T follicular helper cell (primary cell): Measurements from ENCODE around the gene PTH1R.

Source experiments
- DNase-seq: peaks from one replicate; pipeline ENCODE4 v3.0.0-alpha.2; 2020; ENCODE audit warnings: low read depth

The PTH1R gene

GRCh38 chr3:46930166-46930944, 52.8 kb downstream of the PTH1R start:
- DNase-seq, result no peak

DNA sequence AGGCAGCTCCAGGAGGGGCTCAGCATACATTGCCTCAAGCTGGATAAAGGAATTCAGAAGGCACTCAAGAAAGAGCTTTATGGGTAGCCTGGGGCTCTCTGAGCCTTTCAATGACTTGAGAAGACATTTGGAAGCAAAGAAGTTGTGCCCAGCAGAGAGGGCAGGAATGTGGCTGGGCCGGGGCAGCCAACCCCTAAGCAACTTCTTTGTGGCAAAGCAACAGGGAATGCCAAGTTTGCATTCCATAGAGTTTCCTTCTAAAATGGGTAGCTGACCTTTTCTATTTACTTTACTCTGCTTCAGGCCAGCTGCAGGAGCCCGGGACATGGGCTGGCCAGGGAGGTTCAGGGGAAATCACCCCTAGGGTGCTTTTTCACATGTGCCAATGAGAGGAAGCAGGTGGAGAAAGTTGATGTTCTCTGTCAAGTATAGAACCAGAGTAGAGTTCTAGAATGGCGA, 53.5 kb downstream of the PTH1R start:
- DNase-seq, result no peak

DNA sequence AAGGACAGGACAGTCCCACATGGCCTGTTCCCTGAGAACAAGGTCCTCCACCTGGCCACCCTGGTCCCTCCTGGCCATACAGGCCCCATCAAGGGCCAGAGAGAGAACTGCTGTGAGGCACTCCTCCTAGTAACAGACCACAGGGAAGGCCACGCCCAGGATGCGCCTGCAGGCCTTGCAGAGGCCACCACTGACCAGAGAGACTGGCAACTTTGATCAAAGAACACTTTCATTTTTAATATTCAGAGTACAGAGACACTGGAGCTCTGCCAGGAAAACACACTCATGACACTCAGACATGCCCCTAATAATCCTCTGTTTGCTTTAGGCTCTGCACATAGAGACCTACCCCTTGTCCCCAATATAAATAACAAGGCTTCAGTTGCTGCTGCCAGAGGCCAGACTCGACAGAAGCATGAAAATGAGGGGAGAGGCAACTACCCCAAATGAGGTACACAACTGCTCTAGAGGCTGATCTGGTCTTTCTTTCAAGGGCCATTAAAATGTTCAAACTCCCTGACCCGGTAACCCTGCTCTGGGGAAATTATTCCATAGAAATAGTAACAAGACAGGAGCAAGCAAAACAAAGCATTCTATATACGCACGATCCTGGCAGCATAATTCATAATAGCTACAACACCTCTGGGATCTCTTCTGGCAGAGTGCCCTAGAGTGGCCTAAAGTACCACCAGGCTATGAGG, 54.3 kb downstream of the PTH1R start:
- DNase-seq, result no peak

GRCh38 chr3:46932455-46933225, 55.1 kb downstream of the PTH1R start:
- no peak for DNase-seq

GRCh38 chr3:46933261-46933660, 55.7 kb downstream of the PTH1R start:
- no peak for DNase-seq

GRCh38 chr3:46934072-46934471, 56.6 kb downstream of the PTH1R start:
- no peak for DNase-seq

GRCh38 chr3:46934498-46935167, 57.1 kb downstream of the PTH1R start:
- no peak for DNase-seq

- DNase-seq, result no peak
Observed at GRCh38 chr3:46935168-46935858, 57.8 kb downstream of the PTH1R start.

- DNase-seq, result no peak
Observed at GRCh38 chr3:46935989-46936558, 58.6 kb downstream of the PTH1R start.

DNA sequence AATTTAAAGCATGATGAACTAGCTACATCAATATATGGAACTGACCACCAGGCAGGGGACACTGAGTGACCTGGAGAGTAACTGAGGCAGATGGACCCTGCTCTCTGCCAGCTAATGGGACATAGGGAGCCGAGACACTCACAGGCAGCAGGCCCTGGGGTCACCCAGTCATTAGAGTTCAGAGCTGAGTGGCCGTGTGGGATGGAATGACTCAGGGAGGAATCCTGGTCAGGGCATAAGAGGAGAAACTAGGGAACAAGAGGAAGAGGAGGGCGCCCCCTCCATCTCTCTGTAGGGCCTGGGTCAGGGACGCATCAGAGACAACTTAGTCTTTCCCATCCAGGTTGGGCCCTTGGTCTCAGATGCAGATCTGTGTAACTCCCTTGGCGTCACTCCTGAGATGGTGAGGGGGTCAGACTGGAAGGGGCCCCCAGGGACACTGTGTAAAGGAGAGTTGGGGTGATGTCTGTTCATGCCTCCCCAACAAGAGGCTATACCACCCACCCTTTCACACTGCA, 59.3 kb downstream of the PTH1R start:
- DNase-seq, result no peak

GRCh38 chr3:46938118-46938517, 60.6 kb downstream of the PTH1R start:
- DNase-seq, result no peak

GRCh38 chr3:46939578-46940445, 62.3 kb downstream of the PTH1R start:
- DNase-seq, result no peak

DNA sequence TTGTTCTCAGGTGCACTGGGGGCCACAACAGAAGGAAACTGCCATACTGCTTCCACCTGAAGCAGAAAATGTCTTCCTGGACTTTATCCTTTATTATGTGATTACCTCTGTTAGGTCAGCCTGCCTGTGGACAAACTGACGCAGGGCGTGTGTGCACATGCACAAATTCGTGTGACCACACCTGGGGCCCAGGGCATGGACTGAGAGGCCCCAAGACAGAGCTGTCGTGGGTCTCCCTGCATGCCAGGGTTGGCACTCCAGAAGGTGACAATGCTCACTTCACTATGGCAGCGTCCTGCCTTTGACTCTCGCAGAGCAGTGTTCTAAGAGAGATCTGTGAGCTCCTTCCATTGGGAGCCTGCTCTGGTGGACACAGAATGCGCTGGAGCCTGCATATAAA, 64.6 kb downstream of the PTH1R start:
- no peak for DNase-seq

DNA sequence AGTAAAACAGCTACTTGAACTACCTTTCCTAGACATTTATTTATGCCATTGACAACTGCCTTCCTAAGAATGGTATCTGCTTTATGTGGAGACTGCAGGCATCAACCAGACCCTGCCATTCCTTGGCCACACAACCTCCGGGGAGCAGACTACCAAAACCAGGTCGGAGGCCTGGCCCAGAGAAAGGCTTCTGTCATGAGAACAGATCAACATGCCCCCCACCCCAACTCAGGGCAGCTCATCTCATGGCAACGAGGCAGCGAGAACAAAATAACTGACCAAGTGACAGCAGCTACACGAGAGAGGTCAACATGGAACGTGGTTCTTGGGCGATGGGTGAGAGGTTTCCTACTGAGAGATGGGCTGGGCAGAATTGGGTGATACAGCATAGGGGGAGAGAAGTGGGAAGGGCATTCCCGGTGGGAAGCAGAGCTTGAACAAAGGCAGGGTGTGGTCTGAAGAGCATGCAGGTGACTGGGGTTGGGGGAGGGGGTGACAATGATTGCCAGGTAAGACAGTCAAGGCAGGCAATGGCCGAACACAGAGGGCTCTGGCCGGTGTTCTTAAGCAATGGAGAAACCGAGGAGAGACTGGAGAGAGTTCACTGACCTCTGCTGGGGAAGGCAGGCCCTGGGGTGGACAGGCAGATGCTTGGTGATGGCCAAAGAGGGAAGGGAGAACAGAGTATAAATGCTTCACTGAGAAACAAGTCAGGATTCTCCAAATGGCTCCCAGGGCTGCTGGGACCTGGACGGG, 65.1 kb downstream of the PTH1R start:
- DNase-seq, result no peak

DNA sequence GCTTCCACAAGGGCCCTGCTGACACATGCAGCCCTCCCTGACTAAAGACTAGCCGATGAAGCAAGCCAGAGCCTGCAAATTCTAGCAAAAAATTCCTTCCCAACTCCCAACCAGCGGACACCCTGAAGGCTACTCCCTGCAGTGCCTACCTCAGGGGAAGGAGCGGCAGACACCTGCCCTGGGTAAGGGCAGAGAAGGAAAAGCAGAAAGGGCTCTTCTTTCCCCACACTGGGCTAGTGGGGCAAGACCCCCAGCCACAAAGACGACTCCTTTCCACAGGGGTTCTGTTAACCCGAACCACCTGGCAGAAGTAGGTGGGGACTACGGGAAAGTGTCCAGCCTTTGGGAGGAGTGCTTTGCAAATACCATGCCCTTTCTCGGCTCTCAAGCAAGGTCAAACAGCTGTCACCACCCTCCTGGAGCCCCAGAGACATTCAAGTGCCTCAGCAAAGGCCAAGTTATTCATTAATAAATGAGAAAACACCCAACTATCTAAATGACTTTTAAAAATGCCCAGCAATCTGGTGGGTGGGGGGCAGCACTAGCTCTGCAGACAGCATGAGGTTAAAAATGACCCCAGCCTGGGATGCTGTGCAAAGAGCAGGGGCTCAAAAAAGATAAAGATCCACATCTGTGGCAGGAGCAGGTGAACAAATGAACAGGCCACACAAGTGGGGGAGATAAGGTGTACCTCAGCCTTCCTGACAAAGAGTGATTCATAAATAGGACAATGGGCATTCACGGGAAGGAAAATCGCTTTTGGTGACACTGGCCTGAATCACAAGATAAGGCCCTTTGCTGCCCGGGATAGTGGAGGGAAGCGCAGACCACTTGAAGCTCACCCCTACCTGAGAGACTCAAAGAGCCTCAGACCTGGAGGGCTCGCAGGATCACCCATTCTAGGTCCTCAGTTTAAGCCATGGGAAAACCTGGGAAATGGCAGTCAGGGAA, 66.0 kb downstream of the PTH1R start:
- no peak for DNase-seq

GRCh38 chr3:46944191-46944590, 66.7 kb downstream of the PTH1R start:
- no peak for DNase-seq

- DNase-seq, result no peak
Observed at GRCh38 chr3:46946416-46946815, 68.9 kb downstream of the PTH1R start.
